ENCODE measurements around the gene STIMATE. TPM values are rescaled to one million over a fixed set of nuclear protein-coding genes. Genes with fewer than 3 reads are reported as not detected.

The STIMATE gene
- total RNA-seq, 1 donor from 2014 or later, result 12.1 TPM

GRCh38 chr3:52790741-52791140, 106.6 kb downstream of the STIMATE start:
- no peaks in the 10 kb centered on the region for H3K79me2 ChIP-seq (ENCODE audit: insufficient read depth, low read length)
- TF ChIP-seq CTCF (IDR thresholded peaks at IDR 0.05; ENCODE audit: insufficient read depth, low read depth, low read length) (no peak), EZH2 (IDR thresholded peaks at IDR 0.05; ENCODE audit: insufficient read depth, low read length) (no peak)
- no peak overlapping the region for H3K4me2 ChIP-seq (ENCODE audit: low read length)
- H3K4me3 ChIP-seq (ENCODE audit: insufficient read depth, low read depth, low read length), result no peak overlapping the region
- Mint-ChIP-seq H3K4me3 (ENCODE audit: unreplicated experiment) (no peak overlapping the region), H3K4me1 (ENCODE audit: low read depth, unreplicated experiment) (peaks cover 5% of the 10 kb centered on the region), H3K27me3 (ENCODE audit: low read depth, unreplicated experiment) (peaks cover 33% of the 10 kb centered on the region), H3K36me3 (ENCODE audit: low read depth, unreplicated experiment) (no peaks in the 10 kb centered on the region), H3K27ac (ENCODE audit: unreplicated experiment) (no peak overlapping the region), H3K9me3 (ENCODE audit: unreplicated experiment) (no peaks in the 10 kb centered on the region)
- H3K27me3 ChIP-seq (ENCODE audit: insufficient read depth, low read length), result no peaks in the 10 kb centered on the region
- no peaks in the 10 kb centered on the region for H3K36me3 ChIP-seq (ENCODE audit: insufficient read depth, low read length)
- no peak overlapping the region for H3K27ac ChIP-seq (ENCODE audit: low read depth, low read length)
- H3K4me1 ChIP-seq (ENCODE audit: insufficient read depth, low read length), result no peaks in the 10 kb centered on the region
- H3K9ac ChIP-seq (ENCODE audit: low read length), result no peak overlapping the region
- no peak for DNase-seq (ENCODE audit: low read depth)
- H3K9me3 ChIP-seq (ENCODE audit: insufficient read depth, low read depth, low read length), result no peaks in the 10 kb centered on the region
- FAIRE-seq, result no peak
- no peak overlapping the region for H2AFZ ChIP-seq (ENCODE audit: low read depth, low read length)
- H4K20me1 ChIP-seq (ENCODE audit: insufficient read depth, low read length), result no peaks in the 10 kb centered on the region

GRCh38 chr3:52790337-52790736, 107.0 kb downstream of the STIMATE start:
- H3K4me1 ChIP-seq (ENCODE audit: insufficient read depth, low read length), result no peaks in the 10 kb centered on the region
- FAIRE-seq (no peak), DNase-seq (ENCODE audit: low read depth) (no peak)
- no peak overlapping the region for H2AFZ ChIP-seq (ENCODE audit: low read depth, low read length)
- no peak overlapping the region for H3K9ac ChIP-seq (ENCODE audit: low read length)
- H3K27me3 ChIP-seq (ENCODE audit: insufficient read depth, low read length), result no peaks in the 10 kb centered on the region
- peaks cover 5% of the 10 kb centered on the region for H3K4me1 Mint-ChIP-seq (ENCODE audit: low read depth, unreplicated experiment)
- no peaks in the 10 kb centered on the region for H3K36me3 Mint-ChIP-seq (ENCODE audit: low read depth, unreplicated experiment)
- no peak overlapping the region for H3K4me3 Mint-ChIP-seq (ENCODE audit: unreplicated experiment)
- H3K4me3 ChIP-seq (ENCODE audit: insufficient read depth, low read depth, low read length), result no peak overlapping the region
- no peaks in the 10 kb centered on the region for H3K9me3 Mint-ChIP-seq (ENCODE audit: unreplicated experiment)
- no peaks in the 10 kb centered on the region for H3K9me3 ChIP-seq (ENCODE audit: insufficient read depth, low read depth, low read length)
- no peaks in the 10 kb centered on the region for H4K20me1 ChIP-seq (ENCODE audit: insufficient read depth, low read length)
- no peaks in the 10 kb centered on the region for H3K36me3 ChIP-seq (ENCODE audit: insufficient read depth, low read length)
- no peaks in the 10 kb centered on the region for H3K79me2 ChIP-seq (ENCODE audit: insufficient read depth, low read length)
- peaks cover 33% of the 10 kb centered on the region for H3K27me3 Mint-ChIP-seq (ENCODE audit: low read depth, unreplicated experiment)
- H3K27ac Mint-ChIP-seq (ENCODE audit: unreplicated experiment), result no peak overlapping the region
- no peak overlapping the region for H3K4me2 ChIP-seq (ENCODE audit: low read length)
- H3K27ac ChIP-seq (ENCODE audit: low read depth, low read length), result no peak overlapping the region
- TF ChIP-seq EZH2 (IDR thresholded peaks at IDR 0.05; ENCODE audit: insufficient read depth, low read length) (no peak), CTCF (IDR thresholded peaks at IDR 0.05; ENCODE audit: insufficient read depth, low read depth, low read length) (no peak)

- Histone ChIP-seq H4K20me1 (ENCODE audit: insufficient read depth, low read length) (no peaks in the 10 kb centered on the region), H3K4me2 (ENCODE audit: low read length) (no peak overlapping the region), H3K4me1 (ENCODE audit: insufficient read depth, low read length) (no peaks in the 10 kb centered on the region), H3K9ac (ENCODE audit: low read length) (no peak overlapping the region), H3K27ac (ENCODE audit: low read depth, low read length) (no peak overlapping the region), H2AFZ (ENCODE audit: low read depth, low read length) (no peak overlapping the region), H3K36me3 (ENCODE audit: insufficient read depth, low read length) (no peaks in the 10 kb centered on the region), H3K79me2 (ENCODE audit: insufficient read depth, low read length) (no peaks in the 10 kb centered on the region), H3K9me3 (ENCODE audit: insufficient read depth, low read depth, low read length) (no peaks in the 10 kb centered on the region), H3K4me3 (ENCODE audit: insufficient read depth, low read depth, low read length) (no peak overlapping the region), H3K27me3 (ENCODE audit: insufficient read depth, low read length) (no peaks in the 10 kb centered on the region)
- H3K36me3 Mint-ChIP-seq (ENCODE audit: low read depth, unreplicated experiment), result no peaks in the 10 kb centered on the region
- H3K4me1 Mint-ChIP-seq (ENCODE audit: low read depth, unreplicated experiment), result peaks cover 3% of the 10 kb centered on the region
- DNase-seq (ENCODE audit: low read depth) (no peak), FAIRE-seq (no peak)
- no peak overlapping the region for H3K4me3 Mint-ChIP-seq (ENCODE audit: unreplicated experiment)
- TF ChIP-seq CTCF (IDR thresholded peaks at IDR 0.05; ENCODE audit: insufficient read depth, low read depth, low read length) (no peak), EZH2 (IDR thresholded peaks at IDR 0.05; ENCODE audit: insufficient read depth, low read length) (no peak)
- no peak overlapping the region for H3K27ac Mint-ChIP-seq (ENCODE audit: unreplicated experiment)
- peaks cover 2% of the 10 kb centered on the region for H3K9me3 Mint-ChIP-seq (ENCODE audit: unreplicated experiment)
- peaks cover 39% of the 10 kb centered on the region for H3K27me3 Mint-ChIP-seq (ENCODE audit: low read depth, unreplicated experiment)
Observed at GRCh38 chr3:52789746-52790040, 107.7 kb downstream of the STIMATE start.
